ENCODE measurements around the gene SLIT1.

Gene SLIT1

GRCh38 chr10:97134983-97135382 is 50.8 kb downstream of the SLIT1 start (continued):
- TF ChIP-seq CREB5 (CRISPR knock-in tag; IDR thresholded peaks at IDR 0.05; ENCODE audit: low read depth) (no peak), ZFP3 (CRISPR knock-in tag; IDR thresholded peaks at IDR 0.05) (no peak), CSDC2 (CRISPR knock-in tag; IDR thresholded peaks at IDR 0.05) (no peak), ZC3H10 (CRISPR knock-in tag; IDR thresholded peaks at IDR 0.05) (no peak), ZNF70 (CRISPR knock-in tag; IDR thresholded peaks at IDR 0.05) (no peak)

- TF ChIP-seq ZFP30 (CRISPR knock-in tag; IDR thresholded peaks at IDR 0.05) (no peak), ZNF8 (CRISPR knock-in tag; IDR thresholded peaks at IDR 0.05) (no peak), ZNF565 (CRISPR knock-in tag; conservative IDR thresholded peaks at IDR 0.05; ENCODE audit: low read depth) (no peak), TCF4 (CRISPR knock-in tag; IDR thresholded peaks at IDR 0.05; ENCODE audit: borderline replicate concordance) (no peak)
- no peak for ATAC-seq
Measured at GRCh38 chr10:97134110-97134509, 51.6 kb downstream of the SLIT1 start.

- no peak for TF ChIP-seq ZFP30 (CRISPR knock-in tag; IDR thresholded peaks at IDR 0.05)
- no peak for TF ChIP-seq ARNTL (CRISPR knock-in tag; IDR thresholded peaks at IDR 0.05; ENCODE audit: borderline replicate concordance, low read depth)
- no peak for TF ChIP-seq TOX (CRISPR knock-in tag; IDR thresholded peaks at IDR 0.05; ENCODE audit: borderline replicate concordance)
- no peak for TF ChIP-seq ISL1 (CRISPR knock-in tag; IDR thresholded peaks at IDR 0.05)
- TF ChIP-seq ZC3H10 (CRISPR knock-in tag; IDR thresholded peaks at IDR 0.05) = no peak
- no peak for TF ChIP-seq TCF4 (CRISPR knock-in tag; IDR thresholded peaks at IDR 0.05; ENCODE audit: borderline replicate concordance)
- TF ChIP-seq OSR1 (CRISPR knock-in tag; IDR thresholded peaks at IDR 0.05) = no peak
- TF ChIP-seq GLIS3 (CRISPR knock-in tag; IDR thresholded peaks at IDR 0.05) = no peak
- no peak for ATAC-seq
Measured at GRCh38 chr10:97132273-97132672, 53.5 kb downstream of the SLIT1 start.

GRCh38 chr10:97131666-97132065 is 54.1 kb downstream of the SLIT1 start:
- no peak for TF ChIP-seq ESRRG (CRISPR knock-in tag; IDR thresholded peaks at IDR 0.05)
- no peak for ATAC-seq

- TF ChIP-seq ISL1 (CRISPR knock-in tag; IDR thresholded peaks at IDR 0.05) (no peak), ZNF565 (CRISPR knock-in tag; conservative IDR thresholded peaks at IDR 0.05; ENCODE audit: low read depth) (no peak), TSHZ2 (CRISPR knock-in tag; IDR thresholded peaks at IDR 0.05) (no peak), ZNF70 (CRISPR knock-in tag; IDR thresholded peaks at IDR 0.05) (no peak), ZC3H10 (CRISPR knock-in tag; IDR thresholded peaks at IDR 0.05) (no peak)
- no peak for ATAC-seq
Measured at GRCh38 chr10:97131181-97131628, 54.6 kb downstream of the SLIT1 start.

GRCh38 chr10:97129666-97130065 is 56.1 kb downstream of the SLIT1 start:
- ATAC-seq = no peak
- TF ChIP-seq RARB (CRISPR knock-in tag; IDR thresholded peaks at IDR 0.05) (no peak), POU6F1 (CRISPR knock-in tag; IDR thresholded peaks at IDR 0.05; ENCODE audit: borderline replicate concordance, low read depth) (no peak), ZNF70 (CRISPR knock-in tag; IDR thresholded peaks at IDR 0.05) (no peak), ZNF8 (CRISPR knock-in tag; IDR thresholded peaks at IDR 0.05) (no peak), ZC3H10 (CRISPR knock-in tag; IDR thresholded peaks at IDR 0.05) (no peak), ESRRG (CRISPR knock-in tag; IDR thresholded peaks at IDR 0.05) (no peak), GLIS3 (CRISPR knock-in tag; IDR thresholded peaks at IDR 0.05) (no peak), ZNF565 (CRISPR knock-in tag; conservative IDR thresholded peaks at IDR 0.05; ENCODE audit: low read depth) (no peak), OSR1 (CRISPR knock-in tag; IDR thresholded peaks at IDR 0.05) (no peak), PPARA (CRISPR knock-in tag; IDR thresholded peaks at IDR 0.05; ENCODE audit: borderline replicate concordance) (no peak), SNAI2 (CRISPR knock-in tag; IDR thresholded peaks at IDR 0.05) (no peak), PATZ1 (CRISPR knock-in tag; IDR thresholded peaks at IDR 0.05; ENCODE audit: borderline replicate concordance) (no peak), CSRNP3 (CRISPR knock-in tag; IDR thresholded peaks at IDR 0.05) (no peak), BACH2 (CRISPR knock-in tag; IDR thresholded peaks at IDR 0.05; ENCODE audit: borderline replicate concordance) (no peak), TOX (CRISPR knock-in tag; IDR thresholded peaks at IDR 0.05; ENCODE audit: borderline replicate concordance) (no peak), ARNTL (CRISPR knock-in tag; IDR thresholded peaks at IDR 0.05; ENCODE audit: borderline replicate concordance, low read depth) (no peak)
